Measurements from ENCODE around the gene ZNF584. TPM values are rescaled to one million over a fixed set of nuclear protein-coding genes. Genes with fewer than 3 reads are reported as not detected.

Gene ZNF584
- total RNA-seq, 1 donor from 2014 or later, result 16.7 TPM

- H3K27me3 Mint-ChIP-seq, result no peaks in the 10 kb centered on the region
- H3K27ac Mint-ChIP-seq, result no peak overlapping the region
- H3K36me3 Mint-ChIP-seq (ENCODE audit: insufficient read depth), result peaks cover 9% of the 10 kb centered on the region
- DNase-seq (ENCODE audit: low spot score, unreplicated experiment), result no peak
- no peak overlapping the region for H3K4me3 Mint-ChIP-seq (ENCODE audit: low read depth)
- TF ChIP-seq CTCF (IDR thresholded peaks at IDR 0.05; ENCODE audit: unreplicated experiment), result no peak
- H3K4me1 Mint-ChIP-seq (ENCODE audit: low read depth), result peaks cover 2% of the 10 kb centered on the region
- H3K9me3 Mint-ChIP-seq (ENCODE audit: low read depth), result no peaks in the 10 kb centered on the region
Observed at GRCh38 chr19:58366585-58367430, 41.6 kb upstream of the ZNF584 start.

GRCh38 chr19:58367698-58368454 lies 40.6 kb upstream of the ZNF584 start:
- no peak overlapping the region for H3K27ac Mint-ChIP-seq

GRCh38 chr19:58368561-58369360 lies 39.7 kb upstream of the ZNF584 start:
- no peak for TF ChIP-seq CTCF (IDR thresholded peaks at IDR 0.05; ENCODE audit: unreplicated experiment)
- Mint-ChIP-seq H3K27ac (no peak overlapping the region), H3K36me3 (ENCODE audit: insufficient read depth) (peaks cover 9% of the 10 kb centered on the region), H3K4me1 (ENCODE audit: low read depth) (no peaks in the 10 kb centered on the region), H3K27me3 (no peaks in the 10 kb centered on the region), H3K4me3 (ENCODE audit: low read depth) (no peak overlapping the region), H3K9me3 (ENCODE audit: low read depth) (no peaks in the 10 kb centered on the region)
- no peak for DNase-seq (ENCODE audit: low spot score, unreplicated experiment)

More at GRCh38 chr19:58367698-58368454, 40.6 kb upstream of the ZNF584 start:
- TF ChIP-seq CTCF (IDR thresholded peaks at IDR 0.05; ENCODE audit: unreplicated experiment), result no peak
- DNase-seq (ENCODE audit: low spot score, unreplicated experiment), result no peak
- peaks cover 9% of the 10 kb centered on the region for H3K36me3 Mint-ChIP-seq (ENCODE audit: insufficient read depth)
- no peaks in the 10 kb centered on the region for H3K27me3 Mint-ChIP-seq
- H3K4me1 Mint-ChIP-seq (ENCODE audit: low read depth), result no peaks in the 10 kb centered on the region
- H3K9me3 Mint-ChIP-seq (ENCODE audit: low read depth), result no peaks in the 10 kb centered on the region
- no peak overlapping the region for H3K4me3 Mint-ChIP-seq (ENCODE audit: low read depth)

- H3K9me3 Mint-ChIP-seq (ENCODE audit: low read depth), result no peaks in the 10 kb centered on the region
- H3K36me3 Mint-ChIP-seq (ENCODE audit: insufficient read depth), result peaks cover 6% of the 10 kb centered on the region
- H3K27ac Mint-ChIP-seq, result no peak overlapping the region
- no peaks in the 10 kb centered on the region for H3K4me1 Mint-ChIP-seq (ENCODE audit: low read depth)
- H3K27me3 Mint-ChIP-seq, result no peaks in the 10 kb centered on the region
- peak; percentile 39 for TF ChIP-seq CTCF (IDR thresholded peaks at IDR 0.05; ENCODE audit: unreplicated experiment)
- H3K4me3 Mint-ChIP-seq (ENCODE audit: low read depth), result no peak overlapping the region
- no peak for DNase-seq (ENCODE audit: low spot score, unreplicated experiment)
Observed at GRCh38 chr19:58372311-58373133, 35.9 kb upstream of the ZNF584 start.
